Heart left ventricle (tissue), 16 donors: ENCODE data around the gene UNC5C. TPM values are rescaled to one million over a fixed set of nuclear protein-coding genes. Genes with fewer than 3 reads are reported as not detected.

Experiments
- ATAC-seq, 4 donors: fragments of 200-7000 bp; cut with Tn5 transposase; one replicate each; pipeline ENCODE4 v1.9.1; 2020 to 2022; ENCODE audit warnings: moderate library complexity in 4 of 4, mild to moderate bottlenecking in 3 of 4, moderate number of reproducible peaks in 1 of 4
- DNase-seq, 5 donors: peaks; one replicate each; pipeline ENCODE4 v3.0.0-alpha.2; 2020
- H3K27ac ChIP-seq, 12 donors: fragments of 200-600 bp; sonication (generic) in 4 of 12; one replicate each; pipeline versions ENCODE4 v1.5.0 to v1.8.0; 2016 to 2022; ENCODE audit warnings: mild to moderate bottlenecking in 2 of 12
- H3K27me3 ChIP-seq, 9 donors: fragments of 200-600 bp; sonication (generic) in 2 of 9; one replicate each; pipeline versions ENCODE4 v1.5.1 to v1.8.0; 2016 to 2022; ENCODE audit warnings: mild to moderate bottlenecking in 3 of 9
- H3K36me3 ChIP-seq, 9 donors: fragments of 200-600 bp; sonication (generic) in 2 of 9; one replicate each; pipeline versions ENCODE4 v1.5.0 to v1.8.0; 2018 to 2022; ENCODE audit warnings: mild to moderate bottlenecking in 2 of 9
- H3K4me1 ChIP-seq, 12 donors: fragments of 200-600 bp; sonication (generic) in 4 of 12; one replicate each; pipeline versions ENCODE4 v1.5.0 to v1.8.0; 2016 to 2022; ENCODE audit warnings: mild to moderate bottlenecking in 3 of 12
- H3K4me3 ChIP-seq, 12 donors: fragments of 200-600 bp; sonication (generic) in 4 of 12; one replicate each; pipeline versions ENCODE4 v1.5.0 to v1.8.0; 2017 to 2022; ENCODE audit warnings: mild to moderate bottlenecking in 9 of 12, moderate library complexity in 4 of 12
- H3K9me3 ChIP-seq, 12 donors: fragments of 200-600 bp; sonication (generic) in 4 of 12; one replicate each; pipeline versions ENCODE4 v1.5.0 to v1.8.0; 2016 to 2022; ENCODE audit warnings: mild to moderate bottlenecking in 1 of 12
- CTCF ChIP-seq, 12 donors: fragments of 200-600 bp; sonication (generic) in 4 of 12; IDR thresholded peaks; one replicate each; pipeline versions ENCODE4 v1.5.0 to v1.8.0; 2018 to 2022; ENCODE audit warnings: antibody characterized with exemption in 12 of 12, mild to moderate bottlenecking in 5 of 12
- POLR2A ChIP-seq, 2 donors: fragments of 450-650 bp; IDR thresholded peaks; one replicate each; pipeline ENCODE4 v1.6.1; 2017; ENCODE audit warnings: antibody characterized with exemption in 2 of 2, mild to moderate bottlenecking in 2 of 2, moderate library complexity in 2 of 2
- WGBS, 4 donors: extraction: QIAGEN DNeasy Blood & Tissue Kit in 2 of 4; methylation state at CpG; one replicate each; pipeline versions ENCODE4 v1.1.5 to v1.1.7; 2013 to 2018; 5-methylcytosine and 5-hydroxymethylcytosine counted together
- intact Hi-C, 10 donors: fragments of 100-400 bp; cut with DNase I; formaldehyde crosslinking; loops; one replicate each; pipeline versions ENCODE4 v1.11.1 to v1.14.2; 2022
- polyA plus RNA-seq, 2 donors: library from polyadenylated mRNA; stranded (reverse); fragments of 200-250 nt; gene quantifications; one replicate each; pipeline ENCODE4 v1.2.3, GENCODE V29; 2013
- total RNA-seq, 9 donors: library from RNA; depleted of rRNA in 2 of 9; stranded (reverse); fragments of >200 nt in 2 of 9; fragmentation: NEBNext Ultra II Directional in 3 of 9; extraction: Animal tissue kit (Norgen Biotek cat#: 25700) in 3 of 9; gene quantifications; one replicate each; pipeline versions ENCODE4 v1.1.0 to v1.2.4, GENCODE V29; 2016 to 2023
- donor health status: ischemic (EF 13 %, LVEDD 7.1; RV severe dilation, severe dysfunction).
- donor health status: healthy with polysubstance abuse.
- donor health status: DM: no; HTN: yes; CAD: no.
- donor health status: DM: no; HTN: no; CAD: no.
- donor health status: ischemic (EF 25% LVEDD 6.9; RV normal size, moderate dysfunction).
- donor health status: ischemic (EF 25% LVEDD 5.7; RV mildly dilated, moderate dysfunction).
- donor health status: healthy.
- donor health status: DM: yes; HTN: yes; CAD: no.
- donor health status: ischemic (EF 35%, LVEDD 5.7; RV mildly dilated, moderate dysfunction).
- donor health status: nonischemic (EF 11% LVEDD 7.7; RV severe dilation, severe dysfunction).
- donor health status: DM: yes; HTN: yes; CAD: no.
- donor health status: PGD.
- donor health status: ischemic (EF 29% LVEDD 5.4; RV normal size, mild dysfunction).
- donor health status: nonischemic (EF 23%, LVEDD 6.1; RV moderate dilation, normal function).

UNC5C gene
- total and polyA plus RNA-seq, 11 donors, result 0.23 to 2.8 (median 1.7) TPM

GRCh38 chr4:95524729-95525128 lies 24.0 kb downstream of the UNC5C start:
- H3K4me1 ChIP-seq, result peaks cover 0 to 13% (median 0%) of the 10 kb centered on the region in 12 donors
- TF ChIP-seq POLR2A (IDR thresholded peaks at IDR 0.05) (no peak), CTCF (IDR thresholded peaks at IDR 0.05) (no peak)
- no peak overlapping the region for H3K27ac ChIP-seq
- intact Hi-C loops, result no loop called here
- 66 to 79% (median 73%) methylated on average over 2 of the region's 2 CpGs for WGBS, 4 donors
- no peaks in the 10 kb centered on the region for H3K9me3 ChIP-seq
- H3K4me3 ChIP-seq, result no peak overlapping the region
- H3K36me3 ChIP-seq, result no peaks in the 10 kb centered on the region
- ATAC-seq, result no peak
- no peak for DNase-seq
- H3K27me3 ChIP-seq, result no peaks in the 10 kb centered on the region

- intact Hi-C loops, result no loop called here
- no peak for ATAC-seq
- no peaks in the 10 kb centered on the region for H3K36me3 ChIP-seq
- no peak for TF ChIP-seq POLR2A (IDR thresholded peaks at IDR 0.05)
- no peak for TF ChIP-seq CTCF (IDR thresholded peaks at IDR 0.05)
- H3K4me1 ChIP-seq, result peaks cover 0 to 13% (median 0%) of the 10 kb centered on the region in 12 donors
- H3K27ac ChIP-seq, result no peak overlapping the region
- WGBS, 4 donors, result 26 to 44% (median 36%) methylated on average over 1 of the region's 1 CpG
- DNase-seq, result no peak
- H3K27me3 ChIP-seq, result no peaks in the 10 kb centered on the region
- H3K4me3 ChIP-seq, result no peak overlapping the region
- H3K9me3 ChIP-seq, result no peaks in the 10 kb centered on the region
Measured at GRCh38 chr4:95524184-95524583, 24.6 kb downstream of the UNC5C start.

- no peak for TF ChIP-seq POLR2A (IDR thresholded peaks at IDR 0.05)
- Histone ChIP-seq H3K9me3 (no peaks in the 10 kb centered on the region), H3K4me1 (peaks cover 0 to 10% (median 0%) of the 10 kb centered on the region in 12 donors), H3K27ac (no peak overlapping the region), H3K27me3 (no peaks in the 10 kb centered on the region), H3K4me3 (no peak overlapping the region), H3K36me3 (no peaks in the 10 kb centered on the region)
- ATAC-seq (no peak), DNase-seq (no peak)
- WGBS, 4 donors, result 79 to 88% (median 82%) methylated on average over 6 of the region's 6 CpGs
- intact Hi-C loops, result no loop called here
Measured at GRCh38 chr4:95522682-95523530, 25.9 kb downstream of the UNC5C start.

- H3K4me1 ChIP-seq, result peaks cover 0 to 2% (median 0%) of the 10 kb centered on the region in 12 donors
- WGBS, 4 donors, result 68 to 75% (median 72%) methylated on average over 7 of the region's 7 CpGs
Measured at GRCh38 chr4:95517576-95518345, 31.0 kb downstream of the UNC5C start.

More at GRCh38 chr4:95517576-95518345, 31.0 kb downstream of the UNC5C start:
- intact Hi-C loops, result loop anchor here in 1 of 10 donors (10.0 kb wide), 1 partner anchor 517 kb away; no protein-coding TSS in a partner anchor
- TF ChIP-seq CTCF (IDR thresholded peaks at IDR 0.05) (no peak), POLR2A (IDR thresholded peaks at IDR 0.05) (no peak)
- ATAC-seq, result no peak
- Histone ChIP-seq H3K27ac (no peak overlapping the region), H3K4me3 (no peak overlapping the region), H3K36me3 (no peaks in the 10 kb centered on the region), H3K27me3 (no peaks in the 10 kb centered on the region), H3K9me3 (no peaks in the 10 kb centered on the region)
- DNase-seq, result no peak
